ENCODE results near the gene PCDHGB5.
A peak's percentile ranks its signal among the peaks of the same experiment; 100 is the strongest.
"Not testable (repeated sequence)": the region's sequence is repeated elsewhere in the genome, so short reads cannot be mapped to it uniquely, and the experiment has no call there.

Gene PCDHGB5

GRCh38 chr5:141397756-141398551 lies at the start of gene PCDHGB5:
Gene PCDHGB5, plus strand, starts transcription at chr5:141397947. Its CDS starts 181 bp downstream, at chr5:141398128.
- peak; percentile 25 for DNase-seq

DNA sequence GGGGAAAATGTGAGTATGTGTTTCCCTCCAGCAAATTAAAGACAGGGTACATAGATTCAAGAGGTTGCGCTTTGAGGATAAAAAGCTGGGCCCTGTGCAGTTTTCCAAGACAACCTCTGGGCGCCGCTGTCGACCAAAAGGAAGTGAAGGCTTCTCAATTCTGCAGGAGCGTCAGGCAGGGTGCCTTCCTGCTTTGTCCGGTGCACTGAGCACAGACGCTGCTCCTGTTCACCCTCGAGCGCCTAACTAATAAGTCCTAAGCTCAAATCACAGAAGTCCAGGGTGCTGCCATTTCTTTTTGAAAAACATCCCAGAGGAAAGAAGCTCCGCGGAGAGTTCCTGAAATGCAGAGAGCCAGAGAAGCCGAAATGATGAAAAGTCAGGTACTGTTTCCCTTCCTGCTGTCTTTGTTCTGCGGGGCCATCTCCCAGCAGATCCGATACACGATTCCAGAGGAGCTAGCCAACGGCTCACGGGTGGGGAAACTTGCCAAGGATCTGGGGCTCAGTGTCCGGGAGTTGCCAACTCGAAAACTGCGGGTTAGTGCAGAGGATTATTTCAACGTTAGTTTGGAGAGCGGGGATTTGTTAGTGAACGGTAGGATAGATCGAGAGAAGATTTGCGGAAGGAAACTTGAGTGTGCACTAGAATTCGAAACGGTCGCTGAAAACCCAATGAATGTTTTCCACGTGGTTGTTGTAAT lies 47.7 kb upstream of the PCDHGB5 start, which contains the start of gene PCDHGB1:
Gene PCDHGB1 (plus strand): TSS at position 183 of the 703 bp plus-strand sequence. CDS start 162 bp downstream, at position 345.
- DNase-seq = peak; percentile 24

DNA sequence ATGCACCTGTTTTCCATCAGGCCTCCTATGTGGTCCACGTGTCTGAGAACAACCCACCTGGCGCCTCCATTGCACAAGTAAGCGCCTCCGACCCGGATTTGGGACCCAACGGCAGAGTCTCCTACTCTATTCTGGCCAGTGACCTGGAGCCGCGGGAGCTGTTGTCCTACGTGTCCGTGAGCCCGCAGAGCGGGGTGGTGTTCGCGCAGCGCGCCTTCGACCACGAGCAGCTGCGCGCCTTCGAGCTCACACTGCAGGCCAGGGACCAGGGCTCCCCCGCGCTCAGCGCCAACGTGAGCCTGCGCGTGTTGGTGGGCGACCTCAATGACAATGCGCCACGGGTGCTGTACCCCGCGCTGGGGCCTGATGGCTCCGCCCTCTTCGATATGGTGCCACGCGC lies 46.2 kb upstream of the PCDHGB5 start:
- DNase-seq = no peak

DNA sequence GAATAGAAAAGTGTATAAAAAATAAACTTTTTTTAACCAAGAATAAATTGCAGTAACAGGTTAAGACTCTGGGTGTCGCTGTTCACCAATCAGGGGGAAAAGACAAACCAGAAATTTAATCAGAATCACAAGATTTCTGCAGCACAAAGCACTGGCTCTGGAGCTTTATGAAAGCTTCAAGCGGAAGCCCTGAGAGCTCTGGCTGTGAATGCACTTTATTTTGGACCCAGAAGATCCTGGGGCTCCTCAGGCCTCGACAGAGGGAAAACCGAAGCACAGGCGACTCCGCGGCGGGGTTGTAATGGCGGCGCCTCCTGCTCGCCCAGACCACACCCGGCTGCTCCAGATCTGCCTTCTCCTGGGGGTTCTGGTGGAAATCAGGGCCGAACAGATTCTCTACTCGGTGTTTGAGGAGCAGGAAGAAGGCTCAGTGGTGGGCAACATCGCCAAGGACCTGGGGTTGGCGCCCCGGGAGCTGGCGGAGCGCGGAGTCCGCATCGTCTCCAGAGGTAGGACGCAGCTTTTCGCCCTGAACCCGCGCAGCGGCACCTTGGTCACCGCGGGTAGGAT lies 42.8 kb upstream of the PCDHGB5 start, which contains the start of gene PCDHGA4:
Gene PCDHGA4 (plus strand): TSS at position 122 of the 570 bp plus-strand sequence. CDS start 87 bp downstream, at position 209.
- no peak for DNase-seq

GRCh38 chr5:141355641-141356040 lies 42.1 kb upstream of the PCDHGB5 start:
- no peak for DNase-seq

DNA sequence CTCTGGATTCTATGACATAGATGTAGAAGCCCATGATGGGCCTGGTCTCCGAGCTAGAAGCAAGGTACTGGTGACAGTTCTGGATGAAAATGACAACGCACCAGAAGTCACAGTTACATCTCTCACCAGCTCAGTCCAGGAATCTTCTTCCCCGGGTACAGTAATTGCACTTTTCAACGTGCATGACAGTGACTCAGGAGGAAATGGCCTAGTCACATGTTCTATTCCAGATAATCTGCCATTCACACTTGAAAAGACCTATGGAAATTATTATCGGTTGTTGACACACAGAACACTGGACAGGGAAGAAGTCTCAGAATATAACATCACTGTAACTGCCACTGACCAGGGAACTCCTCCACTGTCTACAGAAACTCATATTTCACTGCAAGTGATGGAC lies 41.6 kb upstream of the PCDHGB5 start:
- no peak for DNase-seq

DNA sequence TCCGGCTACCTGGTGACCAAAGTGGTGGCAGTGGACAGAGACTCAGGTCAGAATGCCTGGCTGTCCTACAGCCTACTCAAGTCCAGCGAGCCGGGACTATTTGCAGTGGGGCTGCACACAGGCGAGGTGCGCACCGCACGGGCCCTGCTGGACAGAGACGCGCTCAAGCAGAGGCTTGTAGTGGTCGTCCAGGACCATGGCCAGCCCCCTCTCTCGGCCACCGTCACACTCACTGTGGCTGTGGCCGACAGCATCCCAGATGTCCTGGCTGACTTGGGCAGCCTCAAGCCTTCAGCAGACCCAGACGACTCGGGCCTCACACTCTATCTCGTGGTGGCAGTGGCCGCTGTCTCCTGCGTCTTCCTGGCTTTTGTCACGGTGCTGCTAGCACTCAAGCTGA lies 40.8 kb upstream of the PCDHGB5 start:
- no peak for DNase-seq

GRCh38 chr5:141359790-141360426 lies 37.8 kb upstream of the PCDHGB5 start, which contains the start of gene PCDHGB2:
Gene PCDHGB2, plus strand, starts transcription at chr5:141359994. Its CDS starts 142 bp downstream, at chr5:141360136.
- no peak for DNase-seq

DNA sequence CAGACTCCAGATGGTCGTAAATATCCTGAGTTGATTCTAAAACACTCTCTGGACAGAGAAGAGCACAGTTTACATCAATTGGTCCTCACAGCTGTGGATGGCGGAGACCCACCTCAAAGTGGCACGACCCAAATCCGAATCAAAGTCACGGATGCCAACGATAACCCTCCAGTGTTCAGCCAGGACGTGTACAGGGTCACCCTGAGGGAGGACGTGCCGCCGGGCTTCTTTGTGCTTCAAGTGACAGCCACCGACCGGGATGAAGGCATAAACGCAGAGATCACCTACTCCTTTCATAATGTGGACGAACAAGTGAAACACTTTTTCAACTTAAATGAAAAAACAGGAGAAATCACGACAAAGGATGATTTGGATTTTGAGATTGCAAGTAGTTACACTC lies 37.1 kb upstream of the PCDHGB5 start:
- DNase-seq = no peak

GRCh38 chr5:141362719-141363118 lies 35.0 kb upstream of the PCDHGB5 start:
- no peak for DNase-seq

DNA sequence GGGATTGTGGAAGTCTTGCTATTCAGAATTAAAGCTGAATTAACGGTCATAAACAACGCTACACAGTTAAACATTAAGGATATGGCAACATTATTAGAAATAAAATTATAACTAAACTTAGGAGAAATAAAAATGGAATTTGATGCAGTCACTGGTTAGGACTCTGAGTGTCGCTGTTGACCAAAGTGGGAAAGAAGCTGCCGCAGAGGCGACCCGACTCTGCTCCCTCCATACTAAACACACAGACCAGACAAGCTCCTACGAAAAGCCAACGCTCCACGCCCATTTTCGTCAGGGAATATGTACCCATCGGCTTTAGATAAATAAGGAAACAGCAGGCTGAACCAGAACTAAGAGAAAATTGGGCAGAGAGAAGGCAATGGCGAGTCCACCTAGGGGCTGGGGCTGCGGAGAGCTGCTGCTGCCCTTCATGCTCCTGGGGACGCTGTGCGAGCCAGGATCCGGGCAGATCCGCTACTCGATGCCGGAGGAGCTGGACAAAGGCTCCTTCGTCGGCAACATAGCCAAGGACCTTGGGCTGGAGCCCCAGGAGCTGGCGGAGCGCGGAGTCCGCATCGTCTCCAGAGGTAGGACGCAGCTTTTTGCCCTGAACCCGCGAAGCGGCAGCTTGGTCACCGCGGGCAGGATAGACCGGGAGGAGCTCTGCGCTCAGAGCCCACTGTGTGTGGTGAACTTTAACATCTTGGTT lies 33.6 kb upstream of the PCDHGB5 start, which contains the start of gene PCDHGA5:
Gene PCDHGA5 (plus strand): TSS at position 211 of the 709 bp plus-strand sequence. CDS start 169 bp downstream, at position 380.
- DNase-seq = no peak

DNA sequence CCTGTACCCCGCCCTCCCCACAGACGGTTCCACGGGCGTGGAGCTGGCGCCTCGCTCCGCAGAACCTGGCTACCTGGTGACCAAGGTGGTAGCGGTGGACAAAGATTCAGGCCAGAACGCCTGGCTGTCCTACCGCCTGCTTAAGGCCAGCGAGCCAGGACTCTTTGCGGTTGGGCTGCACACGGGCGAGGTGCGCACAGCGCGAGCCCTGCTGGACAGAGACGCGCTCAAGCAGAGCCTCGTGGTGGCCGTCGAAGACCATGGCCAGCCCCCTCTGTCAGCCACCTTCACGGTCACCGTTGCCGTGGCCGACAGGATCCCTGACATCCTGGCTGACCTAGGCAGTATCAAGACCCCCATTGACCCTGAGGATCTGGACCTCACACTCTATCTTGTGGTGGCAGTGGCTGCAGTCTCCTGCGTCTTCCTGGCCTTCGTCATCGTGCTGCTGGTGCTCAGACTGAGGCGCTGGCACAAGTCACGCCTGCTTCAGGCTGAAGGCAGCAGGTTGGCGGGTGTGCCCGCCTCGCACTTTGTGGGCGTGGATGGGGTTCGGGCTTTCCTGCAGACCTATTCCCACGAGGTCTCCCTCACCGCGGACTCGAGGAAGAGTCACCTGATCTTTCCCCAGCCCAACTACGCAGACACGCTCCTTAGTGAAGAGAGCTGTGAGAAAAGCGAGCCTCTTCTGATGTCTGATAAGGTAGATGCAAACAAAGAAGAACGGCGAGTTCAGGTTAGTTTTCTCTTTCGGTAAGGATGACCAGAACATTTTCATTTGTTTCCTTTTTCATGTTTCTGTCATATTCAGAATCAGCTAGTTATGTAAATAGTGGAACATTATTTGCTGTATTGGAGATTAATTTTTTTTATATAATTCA lies 31.5 kb upstream of the PCDHGB5 start:
- no peak for DNase-seq

DNA sequence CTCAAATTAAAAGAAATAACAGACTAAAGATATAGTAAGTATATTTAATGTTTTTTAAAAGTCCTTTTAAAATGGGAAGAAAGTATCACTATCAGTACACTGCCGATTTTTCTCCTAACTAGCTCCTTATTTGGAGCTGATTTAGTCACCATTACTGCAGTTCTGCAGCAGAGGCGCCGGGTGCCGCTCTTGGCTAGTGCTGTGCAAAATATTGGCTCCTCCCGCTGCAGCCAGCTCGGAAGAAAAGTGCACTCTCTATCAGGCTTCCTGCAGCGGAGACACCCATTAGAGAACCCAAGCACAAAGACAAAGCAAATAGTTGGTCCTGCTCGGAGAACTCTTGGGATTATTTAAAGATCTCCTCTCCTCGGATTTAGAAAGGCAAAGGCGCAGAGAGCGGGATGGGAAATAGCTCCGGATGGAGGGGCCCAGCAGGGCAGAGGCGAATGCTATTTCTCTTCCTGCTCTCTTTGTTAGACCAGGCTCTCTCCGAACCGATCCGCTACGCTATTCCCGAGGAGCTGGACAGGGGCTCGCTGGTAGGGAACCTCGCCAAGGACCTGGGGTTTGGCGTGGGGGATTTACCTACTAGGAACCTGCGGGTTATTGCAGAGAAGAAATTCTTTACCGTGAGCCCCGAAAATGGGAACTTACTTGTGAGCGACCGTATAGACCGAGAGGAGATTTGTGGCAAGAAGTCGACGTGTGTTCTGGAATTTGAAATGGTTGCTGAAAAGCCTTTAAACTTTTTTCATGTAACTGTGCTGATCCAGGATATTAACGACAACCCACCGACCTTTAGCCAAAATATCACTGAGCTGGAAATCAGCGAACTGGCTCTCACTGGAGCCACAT lies 27.5 kb upstream of the PCDHGB5 start, which contains the start of gene PCDHGB3:
Gene PCDHGB3 (plus strand): TSS at position 249 of the 855 bp plus-strand sequence. CDS start 153 bp downstream, at position 402.
- peak; percentile 36 for DNase-seq

DNA sequence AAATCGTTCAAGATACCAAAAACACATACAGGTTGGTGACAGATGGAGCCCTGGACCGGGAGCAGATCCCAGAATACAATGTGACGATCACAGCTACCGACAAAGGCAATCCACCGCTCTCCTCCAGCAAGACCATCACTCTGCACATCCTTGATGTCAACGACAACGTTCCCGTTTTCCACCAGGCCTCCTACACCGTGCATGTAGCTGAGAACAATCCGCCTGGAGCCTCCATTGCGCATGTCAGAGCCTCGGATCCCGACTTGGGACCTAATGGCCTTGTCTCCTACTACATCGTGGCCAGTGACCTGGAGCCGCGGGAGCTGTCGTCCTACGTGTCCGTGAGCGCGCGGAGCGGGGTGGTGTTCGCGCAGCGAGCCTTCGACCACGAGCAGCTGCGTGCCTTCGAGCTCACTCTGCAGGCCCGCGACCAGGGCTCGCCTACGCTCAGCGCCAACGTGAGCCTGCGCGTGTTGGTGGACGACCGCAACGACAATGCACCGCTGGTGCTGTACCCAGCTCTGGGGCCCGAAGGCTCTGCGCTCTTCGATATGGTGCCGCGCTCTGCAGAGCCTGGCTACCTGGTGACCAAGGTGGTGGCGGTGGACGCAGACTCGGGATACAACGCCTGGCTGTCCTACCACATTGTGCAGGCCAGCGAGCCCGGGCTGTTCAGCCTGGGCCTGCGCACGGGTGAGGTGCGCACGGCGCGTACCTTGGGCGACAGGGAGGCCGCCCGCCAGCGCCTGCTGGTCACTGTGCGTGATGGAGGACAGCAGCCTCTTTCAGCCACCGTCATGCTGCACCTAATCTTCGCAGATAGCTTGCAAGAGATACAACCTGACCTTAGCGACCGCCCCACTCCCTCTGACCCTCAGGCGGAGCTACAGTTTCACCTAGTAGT lies 25.9 kb upstream of the PCDHGB5 start:
- no peak for DNase-seq

DNA sequence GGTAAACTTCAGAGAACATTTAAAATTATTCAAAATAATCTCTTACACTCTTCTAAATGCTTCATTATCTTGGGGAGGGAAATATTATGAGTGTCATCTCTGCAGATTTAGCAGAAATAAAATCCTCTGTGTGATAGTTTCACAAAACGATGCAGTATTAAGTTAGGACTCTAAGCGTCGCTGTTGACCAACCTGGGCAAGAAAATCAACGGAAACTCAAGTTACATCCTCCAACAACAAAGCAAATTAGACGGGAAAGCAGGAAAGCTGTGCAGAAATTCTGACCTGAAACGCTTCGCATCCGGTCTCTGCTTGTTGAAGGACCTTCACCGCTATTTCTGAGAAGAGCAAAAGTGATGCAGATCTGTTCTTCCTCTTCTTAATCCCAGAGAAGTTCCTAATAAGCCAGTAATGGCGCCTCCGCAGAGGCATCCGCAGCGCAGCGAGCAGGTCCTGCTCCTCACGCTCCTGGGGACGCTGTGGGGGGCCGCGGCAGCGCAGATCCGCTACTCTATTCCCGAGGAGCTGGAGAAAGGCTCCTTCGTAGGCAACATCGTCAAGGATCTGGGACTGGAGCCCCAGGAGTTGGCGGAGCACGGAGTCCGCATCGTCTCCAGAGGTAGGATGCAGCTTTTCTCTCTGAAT lies 24.0 kb upstream of the PCDHGB5 start, which contains the start of gene PCDHGA6:
Gene PCDHGA6 (plus strand): TSS at position 219 of the 645 bp plus-strand sequence. CDS start 193 bp downstream, at position 412.
- no peak for DNase-seq

- no peak for DNase-seq
Observed at GRCh38 chr5:141374627-141375026, 23.1 kb upstream of the PCDHGB5 start.

GRCh38 chr5:141375444-141376155 lies 22.1 kb upstream of the PCDHGB5 start:
- DNase-seq = not testable (repeated sequence)

Measured in activated CD4-positive, alpha-beta T cell treated with anti-CD3 and anti-CD28 coated beads, Interleukin-2, amount 50 U/mL, for 1 hour (primary cell).